G401 (cell line): ENCODE measurements around the gene DDHD1. TPM values are rescaled to one million over a fixed set of nuclear protein-coding genes. Genes with fewer than 3 reads are reported as not detected.

Source experiments
- DNase-seq: peaks from one replicate; pipeline ENCODE4 v3.0.0-alpha.2; 2015; ENCODE audit warnings: low spot score
- in situ Hi-C: cut with HindIII; loops from 2 replicates; pipeline ENCODE4 v1.10.0; 2016; ENCODE audit warnings: low sequenced_read_pairs, mixed read lengths
- total RNA-seq: library from RNA; depleted of rRNA; stranded (reverse); fragments of >200 nt; shearing (Covaris generic); gene quantifications from 2 replicates; pipeline ENCODE4 v1.2.3, GENCODE V29; 2014; rRNA removed

DDHD1 gene
- total RNA-seq, 1 experiment from 2014 or later, result 39.9 TPM

DNA sequence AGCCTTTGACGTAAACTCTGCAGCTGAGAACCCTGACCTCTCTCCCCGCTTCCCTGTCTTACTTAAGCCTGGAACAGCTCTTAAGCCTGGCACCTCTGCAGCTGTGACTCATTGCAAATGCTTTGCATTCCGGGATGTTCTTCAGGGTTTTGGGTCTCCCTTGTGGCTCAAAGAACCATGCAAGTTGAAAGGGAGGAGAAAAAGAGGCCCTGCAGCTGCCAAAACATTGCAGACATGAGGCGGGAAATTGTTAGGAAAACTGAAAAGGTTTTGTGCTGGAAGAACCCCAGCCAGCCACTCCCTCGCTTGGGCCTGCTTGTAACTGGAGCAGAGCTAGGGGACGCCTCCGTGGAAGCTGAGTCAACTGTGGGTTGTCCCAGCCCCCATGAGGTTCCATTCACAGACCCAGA lies 142.1 kb downstream of the DDHD1 start:
- in situ Hi-C loops, result no loop called here
- DNase-seq, result no peak

DNA sequence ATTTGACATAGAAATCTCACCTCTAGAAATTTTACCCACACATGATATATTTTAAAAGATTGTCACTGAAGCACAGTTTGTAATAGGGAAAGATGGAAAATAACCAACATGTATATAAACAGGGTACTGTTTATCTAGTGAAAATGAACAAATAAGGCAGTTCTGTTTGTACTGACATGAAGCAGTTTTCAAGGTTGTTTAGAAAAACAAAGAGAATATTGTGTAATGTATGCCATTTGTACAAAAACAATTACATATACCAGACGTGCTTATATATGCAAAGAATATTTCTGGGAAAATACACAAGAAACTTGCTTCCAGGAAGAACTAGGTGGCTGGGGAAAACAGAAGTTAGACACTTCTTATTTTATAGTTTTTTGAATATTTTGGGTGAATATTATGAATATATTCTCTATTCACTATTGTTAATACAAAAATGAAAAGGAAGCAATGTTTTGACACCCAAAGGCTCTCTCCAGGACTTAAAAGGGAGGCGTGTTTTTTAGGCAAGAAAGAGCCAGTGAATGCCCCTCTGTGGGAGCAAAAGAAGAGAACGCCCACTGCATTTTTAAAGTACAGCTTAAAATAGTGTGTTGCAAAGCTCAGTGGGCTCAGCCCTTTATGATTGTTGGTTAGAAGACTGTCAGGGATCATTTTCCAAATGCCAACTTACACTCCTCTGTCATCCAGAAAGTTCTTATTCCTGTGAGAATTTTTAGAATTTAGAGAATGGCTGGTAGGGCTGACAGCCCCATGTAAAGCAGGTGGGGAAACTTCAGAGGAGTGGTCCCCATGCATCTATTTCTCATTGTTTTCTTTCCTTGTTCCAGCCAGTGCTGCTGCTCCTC lies 142.7 kb downstream of the DDHD1 start:
- no peak for DNase-seq
- in situ Hi-C loops, result no loop called here

- no peak for DNase-seq
- in situ Hi-C loops, result no loop called here
These were observed 146.1 kb downstream of the DDHD1 start for GRCh38 chr14:53006931-53007562.

DNA sequence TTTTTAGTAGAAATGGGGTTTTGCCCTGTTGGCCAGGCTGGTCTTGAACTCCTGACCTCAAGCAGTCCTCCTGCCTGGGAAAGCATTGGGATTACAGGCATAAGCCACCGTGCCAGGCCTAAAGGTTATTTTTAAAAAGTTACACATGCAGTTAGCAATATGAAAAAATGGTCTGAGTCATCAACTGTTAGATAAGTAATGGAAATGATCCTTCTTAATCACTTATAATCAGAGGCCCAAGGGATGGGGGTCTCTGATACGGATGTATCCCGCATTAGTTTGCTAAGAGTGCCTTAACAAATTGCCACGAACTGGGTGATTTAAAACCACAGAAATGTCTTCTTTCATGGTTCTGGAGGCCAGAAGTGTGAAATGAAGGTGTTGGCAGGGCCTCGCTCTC lies 148.1 kb downstream of the DDHD1 start:
- in situ Hi-C loops, result no loop called here
- no peak for DNase-seq

DNA sequence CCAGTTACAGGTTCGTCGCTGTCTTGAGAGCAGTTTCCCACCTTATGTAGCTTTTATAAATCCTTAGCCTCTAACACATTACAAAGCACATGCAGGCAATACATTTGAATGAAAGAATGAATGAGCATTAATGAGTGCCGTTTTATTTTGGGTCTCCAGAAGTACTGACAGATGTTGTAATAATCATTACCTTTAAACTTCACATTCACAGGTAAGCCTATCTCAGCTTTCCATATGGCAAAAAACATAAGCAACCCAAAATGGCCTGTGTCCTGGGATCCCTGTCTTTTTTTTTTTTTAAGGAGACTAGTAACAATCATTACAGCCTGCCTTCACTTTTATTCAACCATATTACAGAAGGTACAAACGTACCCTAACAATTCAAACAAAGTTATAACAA lies 149.3 kb downstream of the DDHD1 start:
- DNase-seq, result no peak
- in situ Hi-C loops, result no loop called here

DNA sequence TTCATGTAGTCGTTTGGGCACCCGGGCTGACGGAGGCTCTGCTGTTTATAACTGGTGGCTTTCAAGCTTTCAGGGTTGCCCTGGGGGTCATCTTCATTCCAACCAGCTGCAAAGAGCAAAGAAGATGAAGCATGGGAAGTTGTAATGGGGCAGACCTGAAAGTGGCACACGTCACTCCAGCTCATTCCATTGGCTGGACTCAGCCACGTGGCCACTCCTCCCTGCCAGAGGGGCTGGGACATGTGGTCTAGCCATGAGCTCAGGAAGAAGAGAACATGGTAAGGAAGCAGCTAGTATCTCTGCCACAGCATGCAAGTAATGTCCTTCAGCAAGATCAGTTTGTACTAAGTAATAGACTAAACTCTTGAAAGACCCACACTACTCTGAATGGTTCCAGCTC lies 150.5 kb downstream of the DDHD1 start:
- in situ Hi-C loops, result no loop called here
- no peak for DNase-seq

- in situ Hi-C loops, result no loop called here
- DNase-seq, result no peak
These were observed 151.2 kb downstream of the DDHD1 start for GRCh38 chr14:53001787-53002378.

DNA sequence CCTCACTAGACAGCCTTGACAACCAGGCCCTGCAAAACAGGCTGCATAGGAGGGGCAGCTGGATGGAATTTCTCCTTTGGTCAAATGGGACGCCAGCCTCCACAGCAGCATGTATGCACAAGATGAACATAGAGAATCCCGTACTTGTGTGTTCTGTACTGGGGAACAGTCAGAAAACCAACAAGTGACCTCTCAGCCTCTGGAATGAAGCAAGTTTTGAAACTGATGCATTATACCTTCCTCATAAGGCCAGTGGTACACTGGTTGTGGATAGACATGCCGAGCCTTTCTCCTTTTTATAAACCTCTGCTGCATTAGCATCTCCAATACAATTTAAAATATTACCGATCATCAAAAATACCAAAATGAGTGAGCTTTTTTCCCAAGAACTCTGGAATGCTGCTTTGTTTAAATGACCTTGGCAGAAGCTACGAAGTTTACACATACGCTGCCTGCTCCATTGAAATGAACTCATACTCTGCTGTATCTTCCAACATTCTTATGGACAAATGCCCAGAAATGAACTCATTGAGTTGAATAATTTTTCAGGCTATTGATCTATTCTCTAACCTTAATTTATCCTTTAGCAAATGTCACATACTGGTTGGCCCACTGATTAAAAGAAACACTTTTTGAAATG lies 154.6 kb downstream of the DDHD1 start:
- DNase-seq, result no peak
- in situ Hi-C loops, result no loop called here

- DNase-seq, result no peak
- in situ Hi-C loops, result no loop called here
These were observed 156.6 kb downstream of the DDHD1 start for GRCh38 chr14:52996493-52996892.

DNA sequence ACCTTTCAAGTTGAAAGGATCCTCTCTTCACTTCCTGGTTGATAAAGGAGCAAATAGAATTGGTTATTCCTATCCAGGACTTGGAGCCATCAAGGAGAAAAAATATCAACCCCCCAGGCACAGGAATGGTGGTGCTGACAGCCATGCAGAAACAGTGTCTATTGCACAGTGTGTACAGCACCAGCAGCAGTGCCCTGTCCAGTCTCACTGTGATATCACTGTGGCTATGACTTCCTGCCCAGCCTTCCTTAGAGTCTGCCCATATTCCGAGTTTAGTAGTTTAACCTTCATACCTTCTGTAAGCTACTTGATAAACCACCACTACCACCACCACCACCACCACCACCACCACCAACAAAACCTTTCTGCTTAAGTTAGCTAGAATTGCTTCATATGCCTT lies 157.1 kb downstream of the DDHD1 start:
- DNase-seq, result no peak
- in situ Hi-C loops, result no loop called here

DNA sequence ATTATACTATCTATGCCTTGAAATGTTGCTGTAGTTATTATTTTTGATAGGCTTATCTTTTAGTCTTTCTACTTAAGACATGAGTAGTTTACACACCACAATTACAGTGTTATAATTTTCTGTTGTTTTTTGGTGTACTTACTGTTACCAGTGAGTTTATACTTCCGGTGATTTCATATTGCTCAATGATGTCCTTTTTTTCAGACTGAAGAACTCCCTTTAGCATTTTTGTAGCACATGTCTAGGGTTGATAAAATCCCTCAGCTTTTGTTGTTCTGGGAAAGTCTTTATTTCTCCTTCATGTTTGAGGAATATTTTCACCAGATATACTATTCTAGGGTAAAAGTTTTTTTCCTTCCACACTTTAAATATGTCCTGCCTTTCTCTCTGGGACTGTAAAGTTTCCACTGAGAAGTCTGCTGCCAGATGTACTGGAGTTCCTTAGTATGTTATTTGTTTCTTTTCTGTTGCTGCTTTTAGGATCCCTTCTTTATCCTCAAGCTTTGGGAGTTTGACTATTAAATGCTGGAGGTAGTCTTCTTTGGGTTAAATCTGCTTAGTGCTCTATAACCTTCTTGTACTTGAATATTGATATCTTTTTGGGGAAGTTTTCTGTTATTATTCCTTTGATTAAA lies 160.8 kb downstream of the DDHD1 start:
- in situ Hi-C loops, result no loop called here
- no peak for DNase-seq

DNA sequence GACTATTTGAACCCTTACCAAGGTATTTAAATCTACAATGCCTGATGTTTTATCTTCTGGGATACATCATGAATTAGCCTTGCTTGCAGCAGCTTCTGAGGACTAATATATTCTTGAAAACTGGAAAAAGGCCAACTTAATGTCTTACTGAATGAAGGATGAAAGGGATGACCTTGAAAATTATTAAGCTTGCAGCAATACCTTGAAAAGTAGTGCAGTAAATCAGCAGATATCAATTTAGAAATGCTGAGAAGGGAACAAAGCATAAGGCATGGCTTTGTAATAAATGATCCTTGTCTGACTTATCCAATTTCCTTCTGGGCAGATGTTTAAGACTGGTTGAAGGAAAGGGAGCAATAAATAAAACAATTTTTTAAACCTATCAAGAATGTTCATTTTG lies 165.0 kb downstream of the DDHD1 start:
- DNase-seq, result no peak
- in situ Hi-C loops, result no loop called here

- no peak for DNase-seq
- in situ Hi-C loops, result no loop called here
These were observed 165.6 kb downstream of the DDHD1 start for GRCh38 chr14:52987514-52987913.

- in situ Hi-C loops, result no loop called here
These were observed 166.1 kb downstream of the DDHD1 start for GRCh38 chr14:52987042-52987441.

More at GRCh38 chr14:52987042-52987441, 166.1 kb downstream of the DDHD1 start:
- no peak for DNase-seq

Other genes starting within 250 kb of the DDHD1 start
- gene FERMT2, start 202.3 kb downstream of the DDHD1 start, total RNA-seq, result 310 and 400 TPM in 2 replicates